Neuronal stem cell (in vitro differentiated cells): ENCODE measurements around the gene CMSS1.

Source experiments
- DNase-seq: peaks from one replicate; pipeline ENCODE4 v3.0.0-alpha.2; 2013; ENCODE audit warnings: low spot score
- H2AFZ ChIP-seq: one replicate; pipeline ENCODE4 v1.6.1; 2013; ENCODE audit warnings: mild to moderate bottlenecking, low read length, inconsistent platforms
- H2AK5ac ChIP-seq: 2 replicates; pipeline ENCODE4 v1.6.1; 2013; ENCODE audit warnings: low read depth, mild to moderate bottlenecking, inconsistent platforms, low read length, moderate library complexity, mixed read lengths
- H2BK120ac ChIP-seq: 2 replicates; pipeline ENCODE4 v1.6.1; 2013; ENCODE audit warnings: low read depth, mild to moderate bottlenecking, inconsistent platforms, low read length, moderate library complexity, mixed read lengths
- H2BK12ac ChIP-seq: one replicate; pipeline ENCODE4 v1.6.1; 2013; ENCODE audit warnings: low read length, inconsistent platforms
- H2BK15ac ChIP-seq: 2 replicates; pipeline ENCODE4 v1.6.1; 2013; ENCODE audit warnings: mild to moderate bottlenecking, low read length, inconsistent platforms, mixed read lengths
- H2BK5ac ChIP-seq: one replicate; pipeline ENCODE4 v1.6.1; 2013; ENCODE audit warnings: inconsistent platforms, mild to moderate bottlenecking, low read length, moderate library complexity
- H3K14ac ChIP-seq: one replicate; pipeline ENCODE4 v1.6.1; 2013; ENCODE audit warnings: low read length, inconsistent platforms
- H3K18ac ChIP-seq: 2 replicates; pipeline ENCODE4 v1.6.1; 2013; ENCODE audit warnings: low read length, inconsistent platforms
- H3K23ac ChIP-seq: 2 replicates; pipeline ENCODE4 v1.6.1; 2013; ENCODE audit warnings: low read depth, mild to moderate bottlenecking, mixed read lengths, low read length, inconsistent platforms; ENCODE audit not compliant: poor library complexity
- H3K27ac ChIP-seq: replicated peaks from 3 replicates; pipeline ENCODE4 v1.5.1; 2013; ENCODE audit warnings: low read length, inconsistent platforms
- H3K27me3 ChIP-seq, 3 experiments: 2 replicates each; pipeline ENCODE4 v1.6.1; 2013; ENCODE audit warnings: low read length in 3 of 3, mild to moderate bottlenecking in 2 of 3, inconsistent platforms in 1 of 3, low read depth in 1 of 3, mixed read lengths in 1 of 3, moderate library complexity in 1 of 3; ENCODE audit not compliant: control insufficient read depth in 3 of 3, insufficient read depth in 3 of 3
- H3K36me3 ChIP-seq, 2 donors: replicated peaks in 1 of 2; 2 replicates each; pipeline ENCODE4 v1.6.1; 2013; ENCODE audit warnings: low read length in 2 of 2; ENCODE audit not compliant: control insufficient read depth in 2 of 2, insufficient read depth in 2 of 2
- H3K4ac ChIP-seq: 2 replicates; pipeline ENCODE4 v1.6.1; 2013; ENCODE audit warnings: inconsistent platforms, mild to moderate bottlenecking, low read length, moderate library complexity
- H3K4me1 ChIP-seq, 2 donors: 1 replicate in 1 of 2; 2 replicates in 1 of 2; pipeline ENCODE4 v1.6.1; 2013; ENCODE audit warnings: low read length in 2 of 2, low read depth in 1 of 2; ENCODE audit not compliant: control insufficient read depth in 2 of 2, insufficient read depth in 1 of 2
- H3K4me2 ChIP-seq: one replicate; pipeline ENCODE4 v1.6.1; 2013; ENCODE audit warnings: mild to moderate bottlenecking, low read length, inconsistent platforms; ENCODE audit not compliant: insufficient read depth, poor library complexity, severe bottlenecking
- H3K4me3 ChIP-seq, 2 donors: 2 replicates each; pipeline ENCODE4 v1.5.1; 2013; ENCODE audit warnings: low read length in 2 of 2, mild to moderate bottlenecking in 2 of 2, inconsistent platforms in 1 of 2, moderate library complexity in 1 of 2
- H3K79me1 ChIP-seq: one replicate; pipeline ENCODE4 v1.6.1; 2013; ENCODE audit warnings: low read depth, mild to moderate bottlenecking, inconsistent platforms, low read length, moderate library complexity
- H3K9ac ChIP-seq: one replicate; pipeline ENCODE4 v1.6.1; 2013; ENCODE audit warnings: mild to moderate bottlenecking, low read depth, low read length, inconsistent platforms; ENCODE audit not compliant: poor library complexity
- H3K9me3 ChIP-seq, 2 donors: replicated peaks in 1 of 2; 2 replicates each; pipeline versions ENCODE3 to v1.6.1; 2013; ENCODE audit warnings: low read length in 2 of 2, mild to moderate bottlenecking in 2 of 2, inconsistent platforms in 1 of 2, low read depth in 1 of 2, mixed read lengths in 1 of 2, moderate library complexity in 1 of 2; ENCODE audit not compliant: control insufficient read depth in 2 of 2, insufficient read depth in 1 of 2
- H4K8ac ChIP-seq: one replicate; pipeline ENCODE4 v1.6.1; 2013; ENCODE audit warnings: low read depth, mild to moderate bottlenecking, inconsistent platforms, low read length, moderate library complexity
- H4K91ac ChIP-seq: one replicate; pipeline ENCODE4 v1.6.1; 2013; ENCODE audit warnings: low read length, low read depth, mild to moderate bottlenecking, inconsistent platforms; ENCODE audit not compliant: poor library complexity
- WGBS, 2 donors: extraction: QIAGEN DNeasy Blood & Tissue Kit; methylation state at CpG; one replicate each; pipeline ENCODE4 v1.1.7; 2013; ENCODE audit warnings: missing lambda C conversion rate in 2 of 2, mixed read lengths in 1 of 2; ENCODE audit not compliant: insufficient read length in 2 of 2, insufficient replicate concordance in 1 of 2; ENCODE audit errors: extremely low coverage in 2 of 2; 5-methylcytosine and 5-hydroxymethylcytosine counted together

CMSS1 gene

DNA sequence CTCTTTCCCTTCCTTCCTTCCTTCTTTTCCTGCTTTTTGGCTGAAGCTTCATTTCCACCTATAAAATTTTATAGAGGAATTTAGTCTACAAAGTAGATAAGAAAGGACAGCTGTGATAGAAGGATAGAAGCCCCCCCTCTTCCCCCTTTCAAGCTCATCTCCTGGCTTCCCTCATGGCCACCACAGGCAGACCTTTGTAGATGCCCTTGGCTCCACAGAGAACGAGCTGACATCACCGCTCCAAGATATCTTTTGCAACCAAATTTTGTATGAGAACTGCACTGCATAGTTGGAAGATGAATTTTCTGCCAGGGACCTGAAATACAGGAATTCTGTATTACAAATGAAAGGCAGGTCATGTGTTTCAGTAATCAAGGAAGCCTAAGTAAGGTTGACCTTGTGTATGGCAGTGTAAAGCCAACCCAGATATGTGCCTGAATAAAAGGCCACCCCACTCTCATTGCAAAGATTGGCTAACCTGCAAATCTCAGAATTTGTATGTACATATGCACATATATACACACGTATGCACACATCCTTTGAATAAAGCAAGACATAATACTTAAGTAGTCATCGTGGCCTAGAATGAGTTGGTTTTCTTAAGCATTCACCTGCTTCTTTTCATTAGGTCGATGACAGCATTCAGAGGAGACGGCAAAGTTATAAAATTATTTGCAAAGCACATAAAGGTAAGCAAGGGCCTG lies 353.7 kb downstream of the CMSS1 start:
- no peak overlapping the region for H3K14ac ChIP-seq
- H3K23ac ChIP-seq, result no peak overlapping the region
- no peaks in the 10 kb centered on the region for H3K79me1 ChIP-seq
- H3K4ac ChIP-seq, result no peak overlapping the region
- no peak for DNase-seq
- no peak overlapping the region for H2BK15ac ChIP-seq
- no peak overlapping the region for H3K18ac ChIP-seq
- no peak overlapping the region for H2AFZ ChIP-seq
- no CpG with 5 or more reads among the region's 6 CpGs for WGBS, 2 donors
- no peaks in the 10 kb centered on the region for H3K27me3 ChIP-seq
- no peak overlapping the region for H3K4me2 ChIP-seq
- H3K4me1 ChIP-seq, result peaks cover 0 to 8% of the 10 kb centered on the region in 2 donors
- no peak overlapping the region for H2BK5ac ChIP-seq
- no peak overlapping the region for H3K9ac ChIP-seq
- H2BK120ac ChIP-seq, result no peak overlapping the region
- no peak overlapping the region for H2AK5ac ChIP-seq
- H3K36me3 ChIP-seq, result peaks cover 2 to 17% of the 10 kb centered on the region in 2 donors
- no peak overlapping the region for H4K8ac ChIP-seq
- no peak overlapping the region for H3K4me3 ChIP-seq
- H3K27ac ChIP-seq, result no peak overlapping the region
- no peak overlapping the region for H2BK12ac ChIP-seq
- H4K91ac ChIP-seq, result no peak overlapping the region
- H3K9me3 ChIP-seq, result no peaks in the 10 kb centered on the region

DNA sequence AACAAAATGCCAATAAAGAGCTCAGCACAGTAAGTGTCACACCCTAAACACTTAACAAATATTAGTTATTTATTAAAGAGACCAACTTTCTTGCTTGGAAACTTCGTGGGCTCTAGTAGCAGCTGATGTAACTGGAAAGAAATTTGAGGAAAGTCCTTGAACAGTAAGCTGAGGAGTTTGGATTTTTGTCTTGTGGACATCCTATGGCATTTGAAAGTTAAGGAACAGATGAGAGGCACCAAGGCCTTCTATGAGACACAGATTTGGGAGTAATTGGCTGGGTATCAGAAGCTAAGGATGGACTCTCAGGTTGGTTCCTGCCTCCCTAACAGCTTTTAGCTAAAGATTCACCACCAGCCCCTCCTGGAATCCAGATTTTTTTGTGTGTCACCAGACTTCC lies 356.3 kb downstream of the CMSS1 start:
- H3K4me2 ChIP-seq, result no peak overlapping the region
- no peak overlapping the region for H3K9ac ChIP-seq
- H3K23ac ChIP-seq, result no peak overlapping the region
- H2BK12ac ChIP-seq, result no peak overlapping the region
- H2AFZ ChIP-seq, result no peak overlapping the region
- H3K27me3 ChIP-seq, result no peaks in the 10 kb centered on the region
- no peak overlapping the region for H3K4ac ChIP-seq
- H2BK5ac ChIP-seq, result no peak overlapping the region
- WGBS, 2 donors, result no CpG with 5 or more reads among the region's 1 CpG
- DNase-seq, result no peak
- no peak overlapping the region for H2BK120ac ChIP-seq
- peaks cover 7 to 36% of the 10 kb centered on the region in 2 donors for H3K36me3 ChIP-seq
- H3K27ac ChIP-seq, result peak overlapping the region; percentile 23
- H3K4me1 ChIP-seq, result peaks cover 0 to 8% of the 10 kb centered on the region in 2 donors
- no peak overlapping the region for H3K4me3 ChIP-seq
- H4K8ac ChIP-seq, result no peak overlapping the region
- H4K91ac ChIP-seq, result no peak overlapping the region
- H3K18ac ChIP-seq, result peak overlapping the region; percentile 13
- H3K14ac ChIP-seq, result no peak overlapping the region
- H3K9me3 ChIP-seq, result peaks cover 4 to 10% of the 10 kb centered on the region in 2 donors
- H3K79me1 ChIP-seq, result no peaks in the 10 kb centered on the region
- no peak overlapping the region for H2AK5ac ChIP-seq
- no peak overlapping the region for H2BK15ac ChIP-seq

DNA sequence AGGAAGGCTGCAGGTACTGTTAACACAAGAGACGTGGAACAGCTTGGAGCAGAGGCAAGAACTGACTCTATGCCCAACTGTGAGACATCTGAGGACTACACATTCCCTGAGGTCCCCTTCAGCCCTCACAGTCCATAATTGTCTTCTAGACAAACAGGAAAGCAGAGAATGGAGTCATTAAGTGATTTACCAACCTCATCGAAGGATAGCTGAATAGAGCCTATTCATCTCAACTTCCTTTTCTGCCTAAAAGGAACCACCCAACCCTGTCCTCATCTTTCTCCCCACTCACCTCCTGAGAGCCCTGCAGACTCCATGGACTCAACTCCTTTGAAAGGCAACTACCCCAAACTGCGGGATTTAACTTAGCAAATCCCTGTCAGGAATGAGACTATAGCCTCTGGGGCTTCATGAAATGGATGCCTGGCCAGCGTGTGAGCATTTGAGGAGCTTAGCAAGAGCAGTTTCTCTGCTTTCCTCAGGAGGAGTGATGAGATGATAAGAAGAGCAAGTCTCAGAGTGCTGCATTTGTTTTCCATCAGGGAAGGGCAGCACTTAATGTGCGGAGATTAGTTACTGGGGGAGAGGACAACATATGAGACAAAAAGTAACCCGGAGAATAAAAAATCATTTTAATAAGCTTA lies 358.1 kb downstream of the CMSS1 start:
- Histone ChIP-seq H3K79me1 (no peaks in the 10 kb centered on the region), H4K91ac (no peak overlapping the region), H3K4me1 (peaks cover 0 to 8% of the 10 kb centered on the region in 2 donors), H2AK5ac (no peak overlapping the region), H3K9ac (no peak overlapping the region), H3K23ac (no peak overlapping the region), H3K9me3 (peaks cover 11 to 28% of the 10 kb centered on the region in 2 donors), H4K8ac (no peak overlapping the region), H2AFZ (no peak overlapping the region), H3K36me3 (peaks cover 7 to 37% of the 10 kb centered on the region in 2 donors), H2BK15ac (no peak overlapping the region), H3K4ac (no peak overlapping the region), H3K27me3 (no peaks in the 10 kb centered on the region), H3K18ac (no peak overlapping the region), H2BK12ac (no peak overlapping the region), H2BK120ac (no peak overlapping the region), H2BK5ac (no peak overlapping the region), H3K14ac (no peak overlapping the region), H3K27ac (peak overlapping the region; percentile 48), H3K4me3 (no peak overlapping the region), H3K4me2 (no peak overlapping the region)
- WGBS, 2 donors, result no CpG with 5 or more reads among the region's 6 CpGs
- DNase-seq, result no peak

DNA sequence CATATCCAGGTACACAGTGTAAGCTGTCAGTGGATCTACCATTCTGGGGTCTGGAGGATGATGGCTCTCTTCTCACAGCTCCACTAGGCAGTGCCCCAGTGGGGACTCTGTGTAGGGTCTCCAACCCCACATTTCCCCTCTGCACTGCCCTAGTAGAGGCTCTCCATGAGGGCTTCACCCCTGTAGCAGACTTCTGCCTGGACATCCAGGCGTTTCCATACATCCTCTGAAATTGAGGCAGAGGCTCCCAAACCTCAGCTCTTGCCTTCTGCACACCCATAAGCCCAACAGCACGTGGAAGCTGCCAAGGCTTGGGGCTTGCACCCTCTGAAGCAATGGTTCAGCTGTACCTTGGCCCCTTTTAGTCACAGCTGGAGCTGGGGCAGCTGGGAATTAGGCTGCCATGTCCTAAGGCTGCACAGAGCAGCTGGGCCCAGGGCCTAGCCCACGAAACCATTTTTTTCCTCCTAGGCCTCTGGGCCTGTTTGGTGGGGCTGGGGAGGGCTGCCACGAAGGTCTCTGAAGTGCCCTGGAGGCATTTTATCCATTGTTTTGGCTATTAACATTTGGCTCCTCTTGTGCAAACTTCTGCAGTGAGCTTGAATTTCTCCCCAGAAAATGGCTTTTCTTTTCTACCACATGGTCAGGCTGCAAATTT lies 362.2 kb downstream of the CMSS1 start:
- Histone ChIP-seq H3K79me1 (no peaks in the 10 kb centered on the region), H3K27me3 (no peaks in the 10 kb centered on the region), H3K4ac (no peak overlapping the region), H2AFZ (no peak overlapping the region), H3K4me2 (no peak overlapping the region), H4K8ac (no peak overlapping the region), H3K14ac (no peak overlapping the region), H2BK15ac (no peak overlapping the region), H2BK12ac (no peak overlapping the region), H3K23ac (no peak overlapping the region), H4K91ac (no peak overlapping the region), H3K9ac (no peak overlapping the region), H3K27ac (no peak overlapping the region), H2BK120ac (no peak overlapping the region), H3K18ac (no peak overlapping the region), H3K4me3 (no peak overlapping the region), H2BK5ac (no peak overlapping the region), H3K9me3 (peaks cover 11 to 31% of the 10 kb centered on the region in 2 donors), H3K4me1 (peaks cover 2 to 9% of the 10 kb centered on the region in 2 donors), H3K36me3 (peaks cover 6 to 27% of the 10 kb centered on the region in 2 donors), H2AK5ac (no peak overlapping the region)
- no CpG with 5 or more reads among the region's 4 CpGs for WGBS, 2 donors
- DNase-seq, result no peak
